ENCODE results near the gene HSPA14. TPM values are rescaled to one million over a fixed set of nuclear protein-coding genes. Genes with fewer than 3 reads are reported as not detected.
"Not testable (repeated sequence)": the region's sequence is repeated elsewhere in the genome, so short reads cannot be mapped to it uniquely, and the experiment has no call there.

Gene HSPA14
- total RNA-seq, 1 donor from 2014 or later = 11.8 TPM

GRCh38 chr10:14884082-14884481, 46.0 kb downstream of the HSPA14 start:
- DNase-seq = no peak

GRCh38 chr10:14889318-14889717, 51.2 kb downstream of the HSPA14 start:
- no peak for DNase-seq

GRCh38 chr10:14891151-14891550, 53.0 kb downstream of the HSPA14 start:
- DNase-seq = no peak

- no peak for DNase-seq
These were observed 66.2 kb downstream of the HSPA14 start for GRCh38 chr10:14904316-14904732.

- DNase-seq = no peak
These were observed 66.8 kb downstream of the HSPA14 start for GRCh38 chr10:14904864-14905263.

- DNase-seq = no peak
These were observed 67.8 kb downstream of the HSPA14 start for GRCh38 chr10:14905890-14906289.

GRCh38 chr10:14906765-14907164, 68.7 kb downstream of the HSPA14 start:
- DNase-seq = no peak

GRCh38 chr10:14907591-14907990, 69.5 kb downstream of the HSPA14 start:
- DNase-seq = not testable (repeated sequence)

- no peak for DNase-seq
These were observed 71.0 kb downstream of the HSPA14 start for GRCh38 chr10:14909101-14909500.

- DNase-seq = no peak
These were observed 72.8 kb downstream of the HSPA14 start for GRCh38 chr10:14910953-14911352.

GRCh38 chr10:14911801-14912200, 73.7 kb downstream of the HSPA14 start:
- no peak for DNase-seq

GRCh38 chr10:14916600-14916999, 78.5 kb downstream of the HSPA14 start:
- DNase-seq = no peak

GRCh38 chr10:14917827-14918226, 79.7 kb downstream of the HSPA14 start:
- DNase-seq = no peak

- DNase-seq = no peak
These were observed 80.9 kb downstream of the HSPA14 start for GRCh38 chr10:14918964-14919363.

Other genes starting within 250 kb of the HSPA14 start
- 45.1 TPM for gene FAM107B, start 63.4 kb upstream of the HSPA14 start, total RNA-seq
- gene CDNF, start 269 bp upstream of the HSPA14 start, total RNA-seq = 3.2 TPM
- gene MSANTD7, start within 50 bp of the HSPA14 start, total RNA-seq = 15.4 TPM
- gene SUV39H2, start 40.6 kb downstream of the HSPA14 start, total RNA-seq = 13.1 TPM
- 8.3 TPM for gene DCLRE1C, start 115.8 kb downstream of the HSPA14 start, total RNA-seq
- gene MEIG1, start 121.1 kb downstream of the HSPA14 start, total RNA-seq = not detected
- not detected for gene OLAH, start 205.6 kb downstream of the HSPA14 start, total RNA-seq